Neural cell (in vitro differentiated cells): ENCODE results near the gene BABAM2.

Experiments used
- REST ChIP-seq: IDR thresholded peaks from 2 replicates; pipeline ENCODE4 v1.6.1; 2012; ENCODE audit warnings: borderline replicate concordance
- TF ChIP-seq, protein P1 (sequence below): fragments of 450-650 bp; IDR thresholded peaks from 2 replicates; pipeline ENCODE4 v1.5.1; 2014; ENCODE audit warnings: antibody characterized with exemption, mild to moderate bottlenecking, moderate library complexity; ENCODE audit not compliant: poor library complexity, severe bottlenecking

GRCh38 chr2:27887830-27888229 lies 2.7 kb upstream of the BABAM2 start:
- TF ChIP-seq, protein P1, sequence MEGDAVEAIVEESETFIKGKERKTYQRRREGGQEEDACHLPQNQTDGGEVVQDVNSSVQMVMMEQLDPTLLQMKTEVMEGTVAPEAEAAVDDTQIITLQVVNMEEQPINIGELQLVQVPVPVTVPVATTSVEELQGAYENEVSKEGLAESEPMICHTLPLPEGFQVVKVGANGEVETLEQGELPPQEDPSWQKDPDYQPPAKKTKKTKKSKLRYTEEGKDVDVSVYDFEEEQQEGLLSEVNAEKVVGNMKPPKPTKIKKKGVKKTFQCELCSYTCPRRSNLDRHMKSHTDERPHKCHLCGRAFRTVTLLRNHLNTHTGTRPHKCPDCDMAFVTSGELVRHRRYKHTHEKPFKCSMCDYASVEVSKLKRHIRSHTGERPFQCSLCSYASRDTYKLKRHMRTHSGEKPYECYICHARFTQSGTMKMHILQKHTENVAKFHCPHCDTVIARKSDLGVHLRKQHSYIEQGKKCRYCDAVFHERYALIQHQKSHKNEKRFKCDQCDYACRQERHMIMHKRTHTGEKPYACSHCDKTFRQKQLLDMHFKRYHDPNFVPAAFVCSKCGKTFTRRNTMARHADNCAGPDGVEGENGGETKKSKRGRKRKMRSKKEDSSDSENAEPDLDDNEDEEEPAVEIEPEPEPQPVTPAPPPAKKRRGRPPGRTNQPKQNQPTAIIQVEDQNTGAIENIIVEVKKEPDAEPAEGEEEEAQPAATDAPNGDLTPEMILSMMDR, result no peak
- TF ChIP-seq REST, result no peak
